GM03348 (cell line): ENCODE data around the gene TRIM3.

Source experiments
- DNase-seq: peaks from one replicate; pipeline ENCODE4 v3.0.0; 2012; ENCODE audit warnings: low spot score

The TRIM3 gene

GRCh38 chr11:6401464-6401863 lies 72.3 kb downstream of the TRIM3 start:
- DNase-seq: no peak

GRCh38 chr11:6400431-6401345 lies 73.1 kb downstream of the TRIM3 start:
- DNase-seq: no peak
